Measurements from ENCODE around the gene KCNH6. TPM values are rescaled to one million over a fixed set of nuclear protein-coding genes. Genes with fewer than 3 reads are reported as not detected.

Gene KCNH6
- total RNA-seq, 1 donor from 2014 or later, result 4.4 TPM

- DNase-seq (ENCODE audit: extremely low spot score, unreplicated experiment), result no peak
- H3K4me1 Mint-ChIP-seq (ENCODE audit: unreplicated experiment), result peaks cover 7% of the 10 kb centered on the region
- H3K27ac Mint-ChIP-seq, result no peak overlapping the region
- peaks cover 49% of the 10 kb centered on the region for H3K27me3 Mint-ChIP-seq
- TF ChIP-seq CTCF (conservative IDR thresholded peaks at IDR 0.05), result no peak
- H3K36me3 Mint-ChIP-seq, result no peaks in the 10 kb centered on the region
- H3K4me3 Mint-ChIP-seq, result no peak overlapping the region
- H3K9me3 Mint-ChIP-seq, result no peaks in the 10 kb centered on the region
Measured at GRCh38 chr17:63505341-63505740, 17.8 kb upstream of the KCNH6 start.

DNA sequence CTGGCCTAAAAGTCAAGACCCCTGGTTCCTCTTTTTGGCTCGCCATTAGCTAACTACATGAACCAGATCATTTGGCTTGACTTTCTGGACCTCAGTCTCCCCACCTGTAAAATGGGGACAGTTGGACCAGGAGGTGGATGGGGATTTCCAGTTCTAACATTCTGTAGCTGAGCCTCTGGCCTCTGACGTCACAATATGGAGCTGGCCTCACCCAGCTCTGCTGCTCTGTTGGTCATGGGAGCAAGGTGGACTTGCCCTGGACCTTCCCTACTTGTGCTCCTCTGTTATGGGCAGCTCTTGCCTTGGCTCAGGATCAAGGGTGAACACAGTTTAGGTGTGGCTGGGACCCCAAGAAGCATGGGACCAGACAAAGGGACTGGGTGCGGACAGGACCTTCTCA lies 16.5 kb upstream of the KCNH6 start:
- no peak for DNase-seq (ENCODE audit: extremely low spot score, unreplicated experiment)
- no peak overlapping the region for H3K4me3 Mint-ChIP-seq

DNA sequence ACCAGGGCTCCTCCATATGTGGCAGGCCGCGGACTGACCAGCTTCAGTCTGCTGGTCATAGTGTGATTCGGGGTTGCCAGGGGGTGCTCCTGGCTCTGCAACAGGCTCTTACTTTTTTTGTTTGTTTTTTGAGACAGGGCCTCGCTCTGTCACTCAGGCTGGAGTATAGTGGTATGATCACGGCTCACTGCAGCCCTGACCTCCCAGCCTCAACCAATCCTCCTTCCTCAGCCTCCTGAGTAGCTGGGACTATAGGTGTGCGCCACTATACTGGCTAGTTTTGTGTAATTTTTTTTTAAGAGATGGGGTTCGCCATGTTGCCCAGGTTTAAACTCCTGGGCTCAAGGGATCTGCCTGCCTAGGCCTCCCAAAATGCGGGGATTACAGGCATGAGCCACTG lies 11.8 kb upstream of the KCNH6 start:
- Mint-ChIP-seq H3K4me3 (no peak overlapping the region), H3K27me3 (peaks cover 33% of the 10 kb centered on the region), H3K9me3 (no peaks in the 10 kb centered on the region), H3K4me1 (ENCODE audit: unreplicated experiment) (no peaks in the 10 kb centered on the region), H3K36me3 (no peaks in the 10 kb centered on the region), H3K27ac (no peak overlapping the region)
- DNase-seq (ENCODE audit: extremely low spot score, unreplicated experiment), result no peak
- no peak for TF ChIP-seq CTCF (conservative IDR thresholded peaks at IDR 0.05)

More for the DNA sequence above, 16.5 kb upstream of the KCNH6 start:
- peaks cover 7% of the 10 kb centered on the region for H3K4me1 Mint-ChIP-seq (ENCODE audit: unreplicated experiment)
- TF ChIP-seq CTCF (conservative IDR thresholded peaks at IDR 0.05), result no peak
- H3K27ac Mint-ChIP-seq, result no peak overlapping the region
- H3K9me3 Mint-ChIP-seq, result no peaks in the 10 kb centered on the region
- H3K36me3 Mint-ChIP-seq, result no peaks in the 10 kb centered on the region
- H3K27me3 Mint-ChIP-seq, result peaks cover 40% of the 10 kb centered on the region

- Mint-ChIP-seq H3K4me3 (no peak overlapping the region), H3K4me1 (ENCODE audit: unreplicated experiment) (no peaks in the 10 kb centered on the region), H3K9me3 (no peaks in the 10 kb centered on the region), H3K27ac (no peak overlapping the region), H3K27me3 (peaks cover 27% of the 10 kb centered on the region), H3K36me3 (no peaks in the 10 kb centered on the region)
- TF ChIP-seq CTCF (conservative IDR thresholded peaks at IDR 0.05), result no peak
- DNase-seq (ENCODE audit: extremely low spot score, unreplicated experiment), result no peak
Measured at GRCh38 chr17:63512388-63512787, 10.8 kb upstream of the KCNH6 start.

DNA sequence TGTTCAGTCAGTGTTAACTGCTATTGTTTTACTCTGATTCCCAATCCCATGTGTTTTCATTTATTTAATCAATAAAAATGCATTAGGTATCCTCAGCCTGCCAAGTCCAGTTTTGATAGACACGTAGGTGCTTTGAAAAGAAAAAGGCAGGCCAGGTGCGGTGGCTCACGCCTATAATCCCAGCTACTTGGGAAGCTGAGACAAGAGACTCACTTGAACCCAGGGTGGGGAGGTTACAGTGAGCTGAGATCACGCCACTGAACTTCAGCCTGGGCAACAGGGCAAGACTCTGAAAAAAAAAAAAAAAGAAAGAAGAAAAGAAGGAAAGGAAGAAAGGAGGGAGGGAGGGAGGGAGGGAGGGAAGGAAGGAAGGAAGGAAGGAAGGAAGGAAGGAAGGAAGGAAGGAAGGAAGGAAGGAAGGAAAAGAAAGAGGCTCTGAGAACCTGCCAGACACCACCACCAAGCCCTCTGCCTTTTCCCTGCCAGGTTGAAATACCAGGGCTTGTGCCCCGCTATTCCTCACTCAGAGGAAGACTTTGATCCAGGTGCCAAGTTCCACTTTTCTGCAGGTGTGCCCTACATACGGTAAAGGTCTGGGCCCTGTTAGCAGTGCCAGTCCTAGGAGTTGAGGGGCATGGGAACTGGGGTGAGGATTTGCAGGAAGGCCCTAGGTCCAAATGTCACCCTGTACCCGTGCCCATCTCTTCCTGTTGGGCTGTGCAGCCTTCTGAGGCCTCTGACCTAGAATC lies 10.1 kb upstream of the KCNH6 start:
- no peak overlapping the region for H3K4me3 Mint-ChIP-seq
- no peaks in the 10 kb centered on the region for H3K36me3 Mint-ChIP-seq
- no peak overlapping the region for H3K27ac Mint-ChIP-seq
- H3K9me3 Mint-ChIP-seq, result no peaks in the 10 kb centered on the region
- no peak for TF ChIP-seq CTCF (conservative IDR thresholded peaks at IDR 0.05)
- DNase-seq (ENCODE audit: extremely low spot score, unreplicated experiment), result no peak
- peaks cover 27% of the 10 kb centered on the region for H3K27me3 Mint-ChIP-seq
- H3K4me1 Mint-ChIP-seq (ENCODE audit: unreplicated experiment), result no peaks in the 10 kb centered on the region

Measured in type B pancreatic cell (in vitro differentiated cells).